Breast epithelium (tissue), 3 donors: ENCODE data around the gene SPATA2L.

Source experiments
- CTCF ChIP-seq, 3 donors: fragments of 450-650 bp; IDR thresholded peaks; one replicate each; pipeline ENCODE4 v1.5.1; 2016 to 2017; ENCODE audit warnings: antibody characterized with exemption in 3 of 3, mild to moderate bottlenecking in 3 of 3, moderate library complexity in 3 of 3
- POLR2A ChIP-seq: fragments of 450-650 bp; IDR thresholded peaks from one replicate; pipeline ENCODE4 v1.6.1; 2016; ENCODE audit warnings: antibody characterized with exemption, mild to moderate bottlenecking, moderate library complexity
- POLR2AphosphoS5 ChIP-seq, 3 donors: sonication (generic); formaldehyde crosslinking; IDR thresholded peaks; one replicate each; pipeline ENCODE4 v1.6.1; 2017; ENCODE audit warnings: antibody characterized with exemption in 3 of 3

- TF ChIP-seq CTCF (IDR thresholded peaks at IDR 0.05), result no peak
- no peak for TF ChIP-seq POLR2AphosphoS5 (IDR thresholded peaks at IDR 0.05)
- no peak for TF ChIP-seq POLR2A
Observed at GRCh38 chr16:89716493-89716892, 15.0 kb upstream of the SPATA2L start.
